ENCODE measurements around the gene ELANE.
A peak's percentile ranks its signal among the peaks of the same experiment; 100 is the strongest.

ELANE gene

GRCh38 chr19:892894-893689 lies 41.0 kb downstream of the ELANE start, which contains the start of the genes MED16 and RNU6-9:
Gene MED16, minus strand, starts transcription at chr19:893187. Its CDS starts 2,056 bp downstream, at chr19:891131.
Gene RNU6-9, plus strand, starts transcription at chr19:893484.
- Histone ChIP-seq H3K27ac (ENCODE audit: poor library complexity, severe bottlenecking) (peak within 1 kb of the TSS; percentile 74), H3K4me3 (ENCODE audit: severe bottlenecking) (peak within 1 kb of the TSS; percentile 66), H3K4me1 (ENCODE audit: insufficient read depth, poor library complexity, severe bottlenecking) (no peaks in the 10 kb centered on the region), H3K36me3 (ENCODE audit: low read depth) (peaks cover 13% of the 10 kb centered on the region), H3K27me3 (ENCODE audit: insufficient read depth, poor library complexity, severe bottlenecking) (no peaks in the 10 kb centered on the region), H3K9me3 (ENCODE audit: severe bottlenecking) (no peaks in the 10 kb centered on the region)
- TF ChIP-seq, protein P1, sequence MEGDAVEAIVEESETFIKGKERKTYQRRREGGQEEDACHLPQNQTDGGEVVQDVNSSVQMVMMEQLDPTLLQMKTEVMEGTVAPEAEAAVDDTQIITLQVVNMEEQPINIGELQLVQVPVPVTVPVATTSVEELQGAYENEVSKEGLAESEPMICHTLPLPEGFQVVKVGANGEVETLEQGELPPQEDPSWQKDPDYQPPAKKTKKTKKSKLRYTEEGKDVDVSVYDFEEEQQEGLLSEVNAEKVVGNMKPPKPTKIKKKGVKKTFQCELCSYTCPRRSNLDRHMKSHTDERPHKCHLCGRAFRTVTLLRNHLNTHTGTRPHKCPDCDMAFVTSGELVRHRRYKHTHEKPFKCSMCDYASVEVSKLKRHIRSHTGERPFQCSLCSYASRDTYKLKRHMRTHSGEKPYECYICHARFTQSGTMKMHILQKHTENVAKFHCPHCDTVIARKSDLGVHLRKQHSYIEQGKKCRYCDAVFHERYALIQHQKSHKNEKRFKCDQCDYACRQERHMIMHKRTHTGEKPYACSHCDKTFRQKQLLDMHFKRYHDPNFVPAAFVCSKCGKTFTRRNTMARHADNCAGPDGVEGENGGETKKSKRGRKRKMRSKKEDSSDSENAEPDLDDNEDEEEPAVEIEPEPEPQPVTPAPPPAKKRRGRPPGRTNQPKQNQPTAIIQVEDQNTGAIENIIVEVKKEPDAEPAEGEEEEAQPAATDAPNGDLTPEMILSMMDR (IDR thresholded peaks at IDR 0.05; ENCODE audit: poor library complexity, severe bottlenecking): no peak
- peak; percentile 89 for ATAC-seq (ENCODE audit: low read depth)
- DNase-seq (ENCODE audit: low spot score): peak; percentile 88

GRCh38 chr19:896434-896833 lies 44.3 kb downstream of the ELANE start:
- no peaks in the 10 kb centered on the region for H3K4me1 ChIP-seq (ENCODE audit: insufficient read depth, poor library complexity, severe bottlenecking)
- no peaks in the 10 kb centered on the region for H3K9me3 ChIP-seq (ENCODE audit: severe bottlenecking)
- H3K27ac ChIP-seq (ENCODE audit: poor library complexity, severe bottlenecking): no peak overlapping the region
- no peak overlapping the region for H3K4me3 ChIP-seq (ENCODE audit: severe bottlenecking)
- ATAC-seq (ENCODE audit: low read depth) (no peak), DNase-seq (ENCODE audit: low spot score) (peak; percentile 40)
- H3K27me3 ChIP-seq (ENCODE audit: insufficient read depth, poor library complexity, severe bottlenecking): no peaks in the 10 kb centered on the region
- H3K36me3 ChIP-seq (ENCODE audit: low read depth): peaks cover 14% of the 10 kb centered on the region
- TF ChIP-seq, protein P1 (IDR thresholded peaks at IDR 0.05; ENCODE audit: poor library complexity, severe bottlenecking): no peak

DNA sequence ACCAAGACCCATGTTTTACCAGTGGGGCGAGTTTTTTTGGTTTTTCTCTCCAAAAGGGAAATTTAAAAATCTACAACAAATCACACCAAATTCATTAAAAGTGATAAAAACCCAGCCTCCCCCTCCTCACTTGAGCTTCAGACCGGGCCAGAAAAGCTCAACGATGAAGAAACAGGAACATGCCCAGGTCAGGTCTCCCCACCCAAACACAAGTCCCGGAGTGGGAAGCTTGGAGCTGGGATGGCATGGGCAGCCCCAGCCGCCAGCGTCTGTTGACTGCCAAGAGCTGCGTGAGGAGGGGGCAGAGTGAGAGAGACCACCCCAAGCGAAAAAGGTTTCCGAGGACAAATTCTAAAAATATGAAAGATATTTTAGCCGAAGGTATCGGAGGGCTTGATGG lies 44.9 kb downstream of the ELANE start:
- no peak for DNase-seq (ENCODE audit: low spot score)
- H3K9me3 ChIP-seq (ENCODE audit: severe bottlenecking): no peaks in the 10 kb centered on the region
- TF ChIP-seq, protein P1 (IDR thresholded peaks at IDR 0.05; ENCODE audit: poor library complexity, severe bottlenecking): no peak
- no peak overlapping the region for H3K27ac ChIP-seq (ENCODE audit: poor library complexity, severe bottlenecking)
- ATAC-seq (ENCODE audit: low read depth): no peak
- H3K36me3 ChIP-seq (ENCODE audit: low read depth): peaks cover 18% of the 10 kb centered on the region
- no peaks in the 10 kb centered on the region for H3K27me3 ChIP-seq (ENCODE audit: insufficient read depth, poor library complexity, severe bottlenecking)
- H3K4me3 ChIP-seq (ENCODE audit: severe bottlenecking): no peak overlapping the region
- H3K4me1 ChIP-seq (ENCODE audit: insufficient read depth, poor library complexity, severe bottlenecking): no peaks in the 10 kb centered on the region

DNA sequence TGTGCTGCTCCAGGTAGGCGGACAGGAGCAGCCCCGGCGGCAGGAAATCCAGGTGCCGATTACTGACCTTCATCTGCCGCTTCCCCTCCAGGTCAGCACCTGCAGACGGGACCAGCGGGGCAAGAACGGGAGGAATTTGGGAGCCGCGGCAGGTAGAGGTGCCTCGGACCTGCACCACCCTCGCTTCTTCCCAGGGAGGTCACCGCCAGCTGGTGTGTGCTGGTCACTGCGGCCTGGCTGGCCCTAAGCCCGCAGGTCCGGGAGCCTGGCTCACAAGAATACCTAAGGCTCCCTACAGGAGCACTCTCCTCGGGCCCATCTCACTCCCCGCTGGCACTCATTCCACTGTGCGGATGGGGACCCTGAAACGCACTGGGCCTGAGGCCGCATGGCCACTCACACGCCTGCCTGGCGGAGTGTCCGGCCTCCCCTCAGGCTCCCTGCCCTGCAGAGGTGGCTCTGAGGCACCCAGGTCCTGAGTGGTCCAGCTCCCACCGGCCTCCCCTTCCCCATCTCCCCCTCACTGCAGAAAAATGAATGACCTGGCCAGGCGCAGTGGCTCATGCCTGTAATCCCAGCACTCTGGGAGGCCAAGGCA lies 45.4 kb downstream of the ELANE start:
- ATAC-seq (ENCODE audit: low read depth) (no peak), DNase-seq (ENCODE audit: low spot score) (peak; percentile 52)
- H3K4me3 ChIP-seq (ENCODE audit: severe bottlenecking): no peak overlapping the region
- no peaks in the 10 kb centered on the region for H3K27me3 ChIP-seq (ENCODE audit: insufficient read depth, poor library complexity, severe bottlenecking)
- peaks cover 21% of the 10 kb centered on the region for H3K36me3 ChIP-seq (ENCODE audit: low read depth)
- TF ChIP-seq, protein P1 (IDR thresholded peaks at IDR 0.05; ENCODE audit: poor library complexity, severe bottlenecking): no peak
- H3K4me1 ChIP-seq (ENCODE audit: insufficient read depth, poor library complexity, severe bottlenecking): no peaks in the 10 kb centered on the region
- no peaks in the 10 kb centered on the region for H3K9me3 ChIP-seq (ENCODE audit: severe bottlenecking)
- no peak overlapping the region for H3K27ac ChIP-seq (ENCODE audit: poor library complexity, severe bottlenecking)
